K562 (cell line): Measurements from ENCODE around the gene TMEM138.

ENCODE experiments used
- POLR2AphosphoS5 ChIP-seq: IDR thresholded peaks from 2 replicates; pipeline ENCODE4 v1.6.1; 2011; ENCODE audit warnings: mild to moderate bottlenecking, low read depth, low read length, moderate library complexity; ENCODE audit not compliant: control insufficient read depth, insufficient read depth
- SMC3 ChIP-seq: conservative IDR thresholded peaks from 2 replicates; pipeline ENCODE4 v1.6.1; 2011; ENCODE audit warnings: low read depth, low read length, improper control_type of control experiment; ENCODE audit not compliant: insufficient read depth
- ZNF766 ChIP-seq: fragments of 200-800 bp; sonication (Bioruptor generic); conservative IDR thresholded peaks from 2 replicates; pipeline ENCODE4 v1.6.1; 2016; ENCODE audit warnings: missing genetic modification characterization, missing compliant biosample characterization

DNA sequence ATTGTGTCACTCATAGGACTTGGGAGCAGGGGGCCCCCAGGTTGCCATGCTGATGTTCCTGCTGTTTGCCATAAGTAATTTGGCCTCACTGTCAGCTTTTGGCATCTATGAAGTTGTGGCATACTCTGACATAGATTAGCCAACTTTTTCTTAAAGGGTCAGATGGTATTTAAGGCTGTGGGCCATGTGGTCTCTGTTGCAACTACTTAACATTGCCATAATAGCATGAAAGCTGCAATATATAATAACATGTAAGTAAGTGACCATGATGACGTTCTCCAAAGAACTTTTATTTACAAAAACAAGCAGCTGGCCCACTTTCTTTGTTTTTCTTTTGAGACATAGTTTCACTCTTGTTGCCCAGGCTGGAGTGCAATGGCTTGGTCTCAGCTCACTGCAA, 28.0 kb downstream of the TMEM138 start:
- no peak for TF ChIP-seq ZNF766 (CRISPR knock-in tag)
- TF ChIP-seq SMC3 = no peak
- TF ChIP-seq POLR2AphosphoS5 = no peak
